OCI-LY7 (cell line): ENCODE data around the gene VIPR2. TPM values are rescaled to one million over a fixed set of nuclear protein-coding genes. Genes with fewer than 3 reads are reported as not detected.

Experiments
- BruUV-seq: library from RNA; stranded (reverse); fragments of 400-500 nt; replicated peaks from 2 replicates; lab custom pipeline; 2021; lab: Mats Ljungman, UMichigan
- CTCF ChIA-PET: fragments of 300-600 bp; sonication (Branson Sonifier 250); formaldehyde crosslinking; loops from one replicate; lab custom pipeline; 2022; ENCODE audit warnings: antibody characterized with exemption; ENCODE audit not compliant: unreplicated experiment; lab: Charles Lee
- POLR2A ChIA-PET: fragments of 300-600 bp; sonication (Branson Sonifier 250); formaldehyde crosslinking; loops from one replicate; lab custom pipeline; 2022; ENCODE audit warnings: antibody characterized with exemption; lab: Charles Lee
- DNase-seq: peaks from one replicate; pipeline ENCODE4 v3.0.0-alpha.2; 2015; ENCODE audit warnings: low spot score
- H2AFZ ChIP-seq: fragments of 200-600 bp; sonication (generic), shearing (Covaris generic); 2 replicates; pipeline ENCODE4 v1.6.1; 2014; ENCODE audit warnings: mild to moderate bottlenecking, antibody characterized with exemption, low read length, moderate library complexity
- H3K27ac ChIP-seq: fragments of 200-600 bp; sonication (generic); 2 replicates; pipeline ENCODE4 v1.5.1; 2014; ENCODE audit warnings: mixed run types, low read depth, mild to moderate bottlenecking, moderate library complexity, low read length, inconsistent platforms; ENCODE audit not compliant: poor library complexity, severe bottlenecking
- H3K36me3 ChIP-seq: fragments of 200-600 bp; sonication (generic); 2 replicates; pipeline ENCODE4 v1.6.1; 2014; ENCODE audit warnings: mild to moderate bottlenecking, antibody characterized with exemption, low read length, moderate library complexity, mixed read lengths; ENCODE audit not compliant: insufficient read depth
- H3K4me1 ChIP-seq: fragments of 200-600 bp; sonication (generic); 2 replicates; pipeline ENCODE4 v1.5.1; 2014; ENCODE audit warnings: mild to moderate bottlenecking, low read length; ENCODE audit not compliant: insufficient read depth, poor library complexity, severe bottlenecking
- H3K4me2 ChIP-seq: fragments of 200-600 bp; sonication (generic); 2 replicates; pipeline ENCODE4 v1.6.1; 2014; ENCODE audit warnings: mild to moderate bottlenecking, low read length
- H3K4me3 ChIP-seq: fragments of 200-600 bp; sonication (generic); 2 replicates; pipeline ENCODE4 v1.5.1; 2014; ENCODE audit warnings: mild to moderate bottlenecking, low read depth, low read length; ENCODE audit not compliant: poor library complexity, severe bottlenecking
- H3K79me2 ChIP-seq: fragments of 200-600 bp; sonication (generic); 2 replicates; pipeline ENCODE4 v1.6.1; 2016; ENCODE audit warnings: low read depth, mild to moderate bottlenecking, low read length, moderate library complexity, mixed read lengths; ENCODE audit not compliant: insufficient read depth
- H3K9me2 ChIP-seq: fragments of 200-600 bp; sonication (generic); 2 replicates; pipeline ENCODE4 v1.6.1; 2016; ENCODE audit warnings: mild to moderate bottlenecking, low read length, mixed read lengths; ENCODE audit not compliant: insufficient read depth
- H3K9me3 ChIP-seq: fragments of 200-600 bp; sonication (generic); 2 replicates; pipeline ENCODE4 v1.6.1; 2014; ENCODE audit warnings: mild to moderate bottlenecking, mixed run types, low read length, mixed read lengths
- H4K20me1 ChIP-seq: fragments of 200-600 bp; sonication (generic); 2 replicates; pipeline ENCODE4 v1.6.1; 2014; ENCODE audit warnings: mild to moderate bottlenecking, antibody characterized with exemption, low read length, moderate library complexity, mixed read lengths; ENCODE audit not compliant: insufficient read depth
- EZH2phosphoT487 ChIP-seq: fragments of 200-600 bp; sonication (generic); IDR thresholded peaks from 2 replicates; pipeline ENCODE4 v1.6.1; 2018; ENCODE audit warnings: low read depth, borderline replicate concordance, mild to moderate bottlenecking, mixed run types, antibody characterized with exemption, low read length, moderate library complexity, mixed read lengths
- intact Hi-C: fragments of 100-400 bp; cut with micrococcal nuclease; formaldehyde crosslinking; loops from one replicate; pipeline ENCODE4 v1.10.0; 2022; ENCODE audit not compliant: unreplicated experiment
- total RNA-seq, 2 experiments: library from RNA; depleted of rRNA in 1 of 2; stranded (reverse); fragments of >200 nt in 1 of 2; shearing (Covaris generic) in 1 of 2; gene quantifications; 2 replicates each; pipeline ENCODE4 v1.2.3, GENCODE V29; 2014 to 2022
- TF ChIP-seq, protein P1 (sequence below): fragments of 200-600 bp; sonication (generic); conservative IDR thresholded peaks from 2 replicates; pipeline ENCODE4 v1.5.1; 2014; ENCODE audit warnings: mild to moderate bottlenecking, antibody characterized with exemption, low read length, moderate library complexity, mixed read lengths

Gene VIPR2
- total RNA-seq, 2 experiments from 2014 or later = not detected

DNA sequence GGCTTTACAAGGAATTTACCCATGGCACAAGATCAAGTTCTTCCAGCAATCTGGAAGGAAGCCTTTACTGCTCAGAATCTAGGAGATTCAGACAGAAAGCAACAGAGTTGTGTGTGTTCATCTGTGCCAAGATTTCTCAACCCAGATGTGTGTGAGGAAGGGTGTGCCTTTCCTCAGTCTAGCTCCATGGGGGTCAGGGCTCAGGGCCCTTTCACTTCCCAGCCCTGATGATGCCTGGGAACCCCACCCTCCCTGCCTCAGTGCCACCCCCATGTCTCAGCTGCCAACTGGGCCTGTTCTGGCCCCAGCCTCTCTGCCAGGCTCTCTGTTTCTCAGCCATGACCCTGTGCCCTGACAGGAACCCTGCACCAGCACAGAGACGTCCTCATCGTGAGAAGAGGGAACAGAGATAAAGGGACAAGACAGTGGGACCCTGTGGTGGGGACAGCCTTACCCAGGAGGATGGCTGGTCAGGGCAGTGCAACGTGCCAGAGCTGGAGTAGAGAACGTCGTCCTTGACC lies 102.0 kb downstream of the VIPR2 start:
- no peak overlapping the region for H3K4me3 ChIP-seq
- CTCF ChIA-PET = no interaction called here
- no peaks in the 10 kb centered on the region for H3K79me2 ChIP-seq
- BruUV-seq = no TSS peak
- no peaks in the 10 kb centered on the region for H3K36me3 ChIP-seq
- no peak overlapping the region for H3K4me2 ChIP-seq
- H3K4me1 ChIP-seq = no peaks in the 10 kb centered on the region
- DNase-seq = no peak
- no peaks in the 10 kb centered on the region for H3K9me2 ChIP-seq
- TF ChIP-seq, protein P1, sequence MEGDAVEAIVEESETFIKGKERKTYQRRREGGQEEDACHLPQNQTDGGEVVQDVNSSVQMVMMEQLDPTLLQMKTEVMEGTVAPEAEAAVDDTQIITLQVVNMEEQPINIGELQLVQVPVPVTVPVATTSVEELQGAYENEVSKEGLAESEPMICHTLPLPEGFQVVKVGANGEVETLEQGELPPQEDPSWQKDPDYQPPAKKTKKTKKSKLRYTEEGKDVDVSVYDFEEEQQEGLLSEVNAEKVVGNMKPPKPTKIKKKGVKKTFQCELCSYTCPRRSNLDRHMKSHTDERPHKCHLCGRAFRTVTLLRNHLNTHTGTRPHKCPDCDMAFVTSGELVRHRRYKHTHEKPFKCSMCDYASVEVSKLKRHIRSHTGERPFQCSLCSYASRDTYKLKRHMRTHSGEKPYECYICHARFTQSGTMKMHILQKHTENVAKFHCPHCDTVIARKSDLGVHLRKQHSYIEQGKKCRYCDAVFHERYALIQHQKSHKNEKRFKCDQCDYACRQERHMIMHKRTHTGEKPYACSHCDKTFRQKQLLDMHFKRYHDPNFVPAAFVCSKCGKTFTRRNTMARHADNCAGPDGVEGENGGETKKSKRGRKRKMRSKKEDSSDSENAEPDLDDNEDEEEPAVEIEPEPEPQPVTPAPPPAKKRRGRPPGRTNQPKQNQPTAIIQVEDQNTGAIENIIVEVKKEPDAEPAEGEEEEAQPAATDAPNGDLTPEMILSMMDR = no peak
- no peak for TF ChIP-seq EZH2phosphoT487
- H3K27ac ChIP-seq = no peak overlapping the region
- H4K20me1 ChIP-seq = no peaks in the 10 kb centered on the region
- H3K9me3 ChIP-seq = no peaks in the 10 kb centered on the region
- intact Hi-C loops = no loop called here
- POLR2A ChIA-PET = interaction anchor here (0.6 kb wide), 1 partner anchor 1708 kb away, joined by 4 read pairs; no protein-coding TSS in a partner anchor
- no peak overlapping the region for H2AFZ ChIP-seq

DNA sequence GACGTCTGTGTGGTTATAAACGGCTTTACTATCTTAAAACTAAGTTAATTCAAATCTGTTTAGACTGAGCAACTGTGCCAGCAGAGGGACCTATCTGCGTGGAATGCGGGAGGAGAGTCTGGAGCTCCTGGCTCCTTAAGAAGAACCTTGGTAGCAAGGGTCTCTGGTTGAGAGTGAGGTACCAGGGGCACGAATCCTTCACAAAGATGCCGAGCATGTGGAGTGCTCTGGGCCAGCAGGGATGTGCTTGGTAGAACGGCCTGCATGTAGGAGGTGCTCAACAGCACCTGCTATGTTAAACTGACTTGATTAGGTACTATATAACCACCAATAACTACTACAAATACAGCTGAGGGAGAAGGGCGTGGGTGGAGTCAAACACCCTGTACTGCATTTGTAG lies 102.6 kb downstream of the VIPR2 start:
- DNase-seq = no peak
- no peaks in the 10 kb centered on the region for H4K20me1 ChIP-seq
- H3K27ac ChIP-seq = no peak overlapping the region
- H3K4me1 ChIP-seq = no peaks in the 10 kb centered on the region
- no peaks in the 10 kb centered on the region for H3K79me2 ChIP-seq
- ChIA-PET POLR2A (no interaction called here), CTCF (no interaction called here)
- TF ChIP-seq EZH2phosphoT487 = no peak
- TF ChIP-seq, protein P1 = no peak
- no peak overlapping the region for H3K4me2 ChIP-seq
- no TSS peak for BruUV-seq
- intact Hi-C loops = no loop called here
- H3K36me3 ChIP-seq = no peaks in the 10 kb centered on the region
- H2AFZ ChIP-seq = no peak overlapping the region
- H3K9me3 ChIP-seq = no peaks in the 10 kb centered on the region
- no peaks in the 10 kb centered on the region for H3K9me2 ChIP-seq
- H3K4me3 ChIP-seq = no peak overlapping the region

DNA sequence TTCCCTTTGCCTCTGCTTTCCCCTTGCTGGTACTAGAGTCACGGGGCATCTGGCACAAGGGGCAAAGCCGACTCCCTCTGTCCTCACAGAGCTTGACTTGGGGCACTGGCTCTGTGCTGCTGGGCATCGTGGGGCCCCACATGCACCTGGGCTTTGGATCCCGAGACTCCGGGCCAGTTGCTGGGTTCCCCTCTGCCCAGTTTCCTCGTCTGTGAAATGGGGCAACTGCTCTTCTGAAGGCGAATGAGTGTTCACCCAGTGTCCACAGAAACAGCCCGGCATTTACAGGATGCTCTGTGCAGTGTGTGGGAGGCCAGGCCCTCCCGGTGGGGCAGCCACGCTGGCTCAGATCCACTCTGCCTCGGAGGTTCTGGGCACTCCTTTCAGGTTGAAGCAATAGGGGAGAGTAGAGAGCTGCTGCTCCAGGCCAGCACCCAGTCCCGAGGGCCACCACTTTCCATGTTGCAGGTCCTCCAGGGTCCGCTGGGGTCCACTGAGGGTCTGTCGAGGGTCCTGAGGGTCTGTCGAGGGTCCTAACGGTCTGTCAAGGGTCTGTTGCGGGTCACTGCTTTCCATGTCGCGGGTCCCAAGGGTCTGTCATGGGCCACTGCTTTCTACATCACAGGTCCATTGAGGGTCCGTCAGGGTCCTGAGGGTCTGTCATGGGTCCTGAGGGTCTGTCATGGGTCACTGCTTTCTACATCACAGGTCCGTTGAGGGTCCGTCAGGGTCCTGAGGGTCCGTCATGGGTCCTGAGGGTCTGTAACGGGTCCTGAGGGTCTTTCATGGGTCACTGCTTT lies 103.6 kb downstream of the VIPR2 start:
- no peak for TF ChIP-seq EZH2phosphoT487
- TF ChIP-seq, protein P1 = no peak
- H3K36me3 ChIP-seq = no peaks in the 10 kb centered on the region
- H3K4me3 ChIP-seq = no peak overlapping the region
- no peak overlapping the region for H2AFZ ChIP-seq
- no peaks in the 10 kb centered on the region for H3K79me2 ChIP-seq
- no peaks in the 10 kb centered on the region for H3K4me1 ChIP-seq
- no peaks in the 10 kb centered on the region for H4K20me1 ChIP-seq
- no peak overlapping the region for H3K4me2 ChIP-seq
- CTCF ChIA-PET = no interaction called here
- H3K27ac ChIP-seq = no peak overlapping the region
- intact Hi-C loops = no loop called here
- no peaks in the 10 kb centered on the region for H3K9me2 ChIP-seq
- H3K9me3 ChIP-seq = no peaks in the 10 kb centered on the region
- DNase-seq = no peak
- POLR2A ChIA-PET = no interaction called here
- BruUV-seq = no TSS peak
